C4-2B (cell line): ENCODE results near the gene FRAS1.

Experiments
- CTCF ChIP-seq: fragments of 450-650 bp; conservative IDR thresholded peaks from 2 replicates; pipeline ENCODE4 v1.5.1; 2017; ENCODE audit warnings: mild to moderate bottlenecking
- ZFX ChIP-seq: fragments of 450-650 bp; IDR thresholded peaks from 2 replicates; pipeline ENCODE4 v1.6.1; 2017

GRCh38 chr4:78297116-78297800 is 240.1 kb downstream of the FRAS1 start:
- TF ChIP-seq CTCF = no peak
- TF ChIP-seq ZFX = no peak
